ENCODE measurements around the gene TMEM239. TPM values are rescaled to one million over a fixed set of nuclear protein-coding genes. Genes with fewer than 3 reads are reported as not detected.

Gene TMEM239
- total RNA-seq, 1 donor from 2014 or later = not detected

- H3K9me3 ChIP-seq = no peaks in the 10 kb centered on the region
- TF ChIP-seq POLR2A (IDR thresholded peaks at IDR 0.05) = no peak
- TF ChIP-seq POLR2AphosphoS5 (IDR thresholded peaks at IDR 0.05; ENCODE audit: insufficient read depth in 1 of 2, low read depth in 1 of 2) = no peak
- TF ChIP-seq CTCF (IDR thresholded peaks at IDR 0.05) = no peak
- H3K4me3 ChIP-seq = no peak overlapping the region
- H3K27me3 ChIP-seq = no peaks in the 10 kb centered on the region
- no peaks in the 10 kb centered on the region for H3K36me3 ChIP-seq
- intact Hi-C loops (cut with DNase I) = no loop called here
- no peak for DNase-seq (ENCODE audit: extremely low spot score in 2 of 2)
- H3K4me1 ChIP-seq = peaks cover 2% of the 10 kb centered on the region
- H3K27ac ChIP-seq = no peak overlapping the region
Observed at GRCh38 chr20:2793471-2793870, 22.7 kb upstream of the TMEM239 start.

- intact Hi-C loops (cut with DNase I) = no loop called here
Observed at GRCh38 chr20:2794202-2794748, 21.9 kb upstream of the TMEM239 start.

DNA sequence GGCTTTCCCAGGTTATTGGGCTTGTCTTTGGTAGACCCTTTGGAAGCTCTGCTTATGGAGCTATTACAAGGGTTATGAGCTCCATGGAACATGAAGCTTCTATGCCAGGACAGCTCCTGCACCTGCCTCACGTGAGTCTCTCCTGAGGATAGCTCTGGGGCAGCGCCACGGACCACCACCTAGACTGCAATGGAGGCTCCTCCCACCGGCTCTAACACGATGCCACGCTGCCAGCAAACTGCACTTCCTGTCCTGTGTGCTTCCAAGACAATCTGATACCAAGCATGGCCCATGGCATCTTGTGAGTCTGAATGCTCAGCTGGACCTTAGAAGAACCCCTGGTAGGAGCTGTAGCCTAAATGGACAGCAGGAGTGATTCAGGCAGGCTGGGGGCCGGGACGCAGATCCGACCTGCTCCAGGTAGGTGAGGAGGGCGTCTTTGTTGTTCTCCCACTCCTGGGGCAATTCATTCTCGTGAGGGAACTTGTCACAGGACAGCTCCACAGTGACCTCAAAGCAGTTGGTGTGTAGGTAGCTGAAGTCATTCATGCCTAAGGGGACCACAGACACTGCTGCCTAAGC is 21.2 kb upstream of the TMEM239 start:
- DNase-seq (ENCODE audit: extremely low spot score in 2 of 2) = no peak
- H3K27me3 ChIP-seq = no peaks in the 10 kb centered on the region
- H3K4me1 ChIP-seq = peaks cover 16% of the 10 kb centered on the region
- TF ChIP-seq POLR2A (IDR thresholded peaks at IDR 0.05) (no peak), CTCF (IDR thresholded peaks at IDR 0.05) (no peak), POLR2AphosphoS5 (IDR thresholded peaks at IDR 0.05; ENCODE audit: insufficient read depth in 1 of 2, low read depth in 1 of 2) (no peak)
- intact Hi-C loops (cut with DNase I) = no loop called here
- H3K27ac ChIP-seq = no peak overlapping the region
- H3K9me3 ChIP-seq = no peaks in the 10 kb centered on the region
- H3K4me3 ChIP-seq = no peak overlapping the region
- H3K36me3 ChIP-seq = no peaks in the 10 kb centered on the region

More at GRCh38 chr20:2794202-2794748, 21.9 kb upstream of the TMEM239 start:
- Histone ChIP-seq H3K27ac (no peak overlapping the region), H3K36me3 (no peaks in the 10 kb centered on the region), H3K9me3 (no peaks in the 10 kb centered on the region), H3K4me1 (peaks cover 10% of the 10 kb centered on the region), H3K27me3 (no peaks in the 10 kb centered on the region), H3K4me3 (no peak overlapping the region)
- DNase-seq (ENCODE audit: extremely low spot score in 2 of 2) = no peak
- TF ChIP-seq CTCF (IDR thresholded peaks at IDR 0.05) = no peak
- TF ChIP-seq POLR2AphosphoS5 (IDR thresholded peaks at IDR 0.05; ENCODE audit: insufficient read depth in 1 of 2, low read depth in 1 of 2) = no peak
- TF ChIP-seq POLR2A (IDR thresholded peaks at IDR 0.05) = no peak

DNA sequence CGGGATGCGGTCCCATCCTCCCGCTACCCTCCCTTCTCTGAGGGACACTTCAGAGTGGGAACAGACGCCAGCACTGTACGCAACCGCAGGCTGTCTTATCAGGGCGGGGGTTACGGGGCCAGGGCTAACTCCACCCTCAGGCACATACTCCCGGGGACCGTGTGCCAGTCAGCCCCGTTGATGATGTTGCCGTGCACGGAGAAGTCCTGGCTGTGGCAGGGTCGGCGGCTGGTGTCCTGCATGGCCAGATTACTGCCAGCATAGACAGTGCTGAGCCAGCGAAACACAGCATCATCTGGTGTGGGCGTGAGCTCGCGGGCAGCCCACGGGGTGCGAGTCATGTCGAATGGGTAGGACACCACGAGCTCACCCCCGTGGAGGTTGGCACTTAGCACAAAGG is 20.7 kb upstream of the TMEM239 start:
- no peak for TF ChIP-seq POLR2AphosphoS5 (IDR thresholded peaks at IDR 0.05; ENCODE audit: insufficient read depth in 1 of 2, low read depth in 1 of 2)
- TF ChIP-seq CTCF (IDR thresholded peaks at IDR 0.05) = no peak
- no peak for TF ChIP-seq POLR2A (IDR thresholded peaks at IDR 0.05)
- H3K4me3 ChIP-seq = no peak overlapping the region
- H3K4me1 ChIP-seq = peaks cover 20% of the 10 kb centered on the region
- no peaks in the 10 kb centered on the region for H3K9me3 ChIP-seq
- intact Hi-C loops (cut with DNase I) = no loop called here
- no peaks in the 10 kb centered on the region for H3K27me3 ChIP-seq
- H3K27ac ChIP-seq = no peak overlapping the region
- DNase-seq (ENCODE audit: extremely low spot score in 2 of 2) = no peak
- H3K36me3 ChIP-seq = no peaks in the 10 kb centered on the region

DNA sequence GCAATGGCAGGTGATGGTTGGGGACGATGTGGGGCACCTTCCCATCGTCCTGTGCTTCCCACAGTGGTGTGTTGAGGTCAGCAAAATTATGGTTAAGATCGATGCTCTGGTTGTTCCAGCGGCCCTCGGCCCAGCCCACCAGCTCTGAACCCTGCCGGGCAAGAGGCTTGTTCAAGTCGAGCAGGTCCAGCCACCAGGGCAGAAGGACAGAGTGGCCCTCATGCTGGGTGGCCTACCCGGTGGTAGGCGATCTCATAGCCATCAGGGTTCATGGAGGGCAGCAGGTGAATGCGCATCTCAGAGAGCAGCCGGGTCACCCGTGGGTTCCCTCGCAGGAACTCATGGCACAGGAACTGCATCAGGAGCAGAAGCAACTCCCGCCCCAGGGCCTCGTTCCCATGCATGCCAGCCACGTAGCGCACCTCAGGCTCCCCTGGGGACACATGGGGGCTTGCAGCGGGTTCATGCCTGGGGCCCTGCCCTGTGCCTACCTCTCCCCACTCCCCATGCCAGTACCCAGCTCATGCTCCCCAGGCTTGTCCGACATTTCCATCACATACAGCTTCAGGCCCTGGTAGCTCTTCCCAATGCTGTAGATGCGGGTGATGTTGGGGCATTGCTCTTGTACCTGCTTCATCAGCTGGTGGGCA is 20.0 kb upstream of the TMEM239 start:
- Histone ChIP-seq H3K4me1 (peaks cover 27% of the 10 kb centered on the region), H3K4me3 (no peak overlapping the region), H3K9me3 (no peaks in the 10 kb centered on the region), H3K27me3 (no peaks in the 10 kb centered on the region), H3K36me3 (no peaks in the 10 kb centered on the region), H3K27ac (no peak overlapping the region)
- no peak for DNase-seq (ENCODE audit: extremely low spot score in 2 of 2)
- TF ChIP-seq POLR2AphosphoS5 (IDR thresholded peaks at IDR 0.05; ENCODE audit: insufficient read depth in 1 of 2, low read depth in 1 of 2) = no peak
- no peak for TF ChIP-seq POLR2A (IDR thresholded peaks at IDR 0.05)
- no peak for TF ChIP-seq CTCF (IDR thresholded peaks at IDR 0.05)
- intact Hi-C loops (cut with DNase I) = no loop called here
